ENCODE data around the gene MYZAP.

The MYZAP gene

GRCh38 chr15:57563416-57563815, 28.3 kb upstream of the MYZAP start:
- no peak for DNase-seq

- DNase-seq: peak; percentile 30 to 33
These were observed 26.4 kb upstream of the MYZAP start for GRCh38 chr15:57565311-57565710.

GRCh38 chr15:57566834-57567233, 24.9 kb upstream of the MYZAP start:
- DNase-seq: no peak

GRCh38 chr15:57567891-57568290, 23.8 kb upstream of the MYZAP start:
- no peak for DNase-seq

- DNase-seq: no peak
These were observed 23.4 kb upstream of the MYZAP start for GRCh38 chr15:57568299-57568698.

GRCh38 chr15:57570340-57570739, 21.4 kb upstream of the MYZAP start:
- no peak for DNase-seq

GRCh38 chr15:57570994-57571393, 20.7 kb upstream of the MYZAP start:
- DNase-seq: no peak

- DNase-seq: no peak
These were observed 20.0 kb upstream of the MYZAP start for GRCh38 chr15:57571725-57572124.

- DNase-seq: no peak
These were observed 19.2 kb upstream of the MYZAP start for GRCh38 chr15:57572468-57572867.

GRCh38 chr15:57573151-57573550, 18.6 kb upstream of the MYZAP start:
- DNase-seq: no peak

- DNase-seq: no peak
These were observed 16.3 kb upstream of the MYZAP start for GRCh38 chr15:57575363-57575762.

- DNase-seq: no peak
These were observed 13.3 kb upstream of the MYZAP start for GRCh38 chr15:57578288-57578900.

GRCh38 chr15:57580428-57580827, 11.3 kb upstream of the MYZAP start:
- no peak for DNase-seq

- DNase-seq: no peak
These were observed 10.8 kb upstream of the MYZAP start for GRCh38 chr15:57580866-57581265.

- no peak for DNase-seq
These were observed 9.6 kb upstream of the MYZAP start for GRCh38 chr15:57582090-57582489.

GRCh38 chr15:57583282-57583681, 8.4 kb upstream of the MYZAP start:
- no peak for DNase-seq

- DNase-seq: no peak
These were observed 8.0 kb upstream of the MYZAP start for GRCh38 chr15:57583720-57584119.

GRCh38 chr15:57586661-57587424, 4.9 kb upstream of the MYZAP start:
- DNase-seq: no peak

- DNase-seq: no peak
These were observed 2.4 kb upstream of the MYZAP start for GRCh38 chr15:57589281-57589680.

GRCh38 chr15:57589754-57590153, 1.9 kb upstream of the MYZAP start:
- DNase-seq: no peak

- peak in 1 of 2 donors; percentile 7 for DNase-seq
These were observed 375 bp upstream of the MYZAP start for GRCh38 chr15:57591237-57591821.

GRCh38 chr15:57592426-57592825, 722 bp downstream of the MYZAP start:
- DNase-seq: no peak

GRCh38 chr15:57592836-57593420, 1.2 kb downstream of the MYZAP start:
- no peak for DNase-seq

GRCh38 chr15:57594479-57594878, 2.8 kb downstream of the MYZAP start:
- DNase-seq: no peak

Measured in stimulated activated CD4-positive, alpha-beta T cell treated with anti-CD3 and anti-CD28 coated beads, Interleukin-2, amount 100 ng/mL, for 24 hours (primary cell).